HG03039 (cell line): ENCODE measurements around the gene FPR3.
"Not testable (repeated sequence)": the region's sequence is repeated elsewhere in the genome, so short reads cannot be mapped to it uniquely, and the experiment has no call there.

Experiments used
- ATAC-seq: cut with Tn5 transposase; IDR thresholded peaks from one replicate; pipeline ENCODE4 v1.9.1; 2021; ENCODE audit warnings: mild to moderate bottlenecking, moderate library complexity; ENCODE audit not compliant: unreplicated experiment

Gene FPR3

GRCh38 chr19:51806571-51806970, 11.6 kb downstream of the FPR3 start:
- not testable (repeated sequence) for ATAC-seq

GRCh38 chr19:51807111-51807701, 12.2 kb downstream of the FPR3 start:
- no peak for ATAC-seq

- ATAC-seq = no peak
Observed at GRCh38 chr19:51807925-51808324, 13.0 kb downstream of the FPR3 start.

DNA sequence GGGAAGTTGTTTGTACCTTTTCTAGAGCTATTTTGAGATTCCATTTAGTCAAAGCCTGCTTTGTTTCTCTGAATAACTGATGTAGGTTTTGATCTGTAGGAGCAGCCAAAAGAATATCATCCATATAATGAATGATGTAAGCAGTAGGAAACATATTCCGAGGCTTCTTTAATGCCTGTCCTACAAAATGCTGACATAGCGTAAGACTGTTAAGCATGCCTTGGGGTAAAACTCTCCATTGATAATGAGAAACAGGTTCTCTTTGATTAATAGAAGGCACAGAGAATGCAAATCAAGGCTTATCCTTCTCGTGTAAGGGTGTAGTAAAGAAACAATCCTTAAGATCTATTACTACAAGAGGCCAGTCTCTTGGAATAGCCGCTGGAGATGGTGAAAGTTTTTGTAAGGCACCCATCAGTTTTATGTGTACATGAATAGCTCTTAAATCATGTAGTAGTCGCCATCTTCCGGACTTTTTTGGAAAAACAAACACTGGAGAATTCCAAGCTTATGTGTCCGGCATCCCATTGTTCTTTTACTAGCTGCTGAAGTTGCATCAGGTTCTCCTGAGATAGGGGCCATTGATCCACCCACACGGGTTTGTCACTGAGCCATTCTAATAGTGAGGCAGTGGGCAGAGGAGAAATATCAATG, 13.5 kb downstream of the FPR3 start:
- ATAC-seq = no peak

DNA sequence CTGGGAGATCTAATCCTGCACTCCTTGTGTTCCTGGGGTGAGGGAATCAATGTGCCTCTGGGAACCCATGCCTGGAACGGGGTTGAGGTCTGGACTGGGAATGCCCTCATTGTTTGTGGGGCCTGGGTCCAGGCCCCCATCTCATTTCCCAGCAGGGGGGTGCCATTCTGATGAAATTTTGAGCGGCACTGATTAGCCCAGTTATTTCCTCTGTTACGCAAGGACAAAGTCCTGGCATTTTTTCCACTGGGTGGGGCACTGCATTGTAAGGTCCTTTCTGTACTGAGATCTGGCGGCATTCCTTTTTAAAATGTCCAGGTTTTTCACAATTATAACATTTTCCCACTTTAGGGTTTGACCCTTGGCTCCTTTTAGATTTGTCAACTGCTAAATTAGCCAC, 14.8 kb downstream of the FPR3 start:
- no peak for ATAC-seq

DNA sequence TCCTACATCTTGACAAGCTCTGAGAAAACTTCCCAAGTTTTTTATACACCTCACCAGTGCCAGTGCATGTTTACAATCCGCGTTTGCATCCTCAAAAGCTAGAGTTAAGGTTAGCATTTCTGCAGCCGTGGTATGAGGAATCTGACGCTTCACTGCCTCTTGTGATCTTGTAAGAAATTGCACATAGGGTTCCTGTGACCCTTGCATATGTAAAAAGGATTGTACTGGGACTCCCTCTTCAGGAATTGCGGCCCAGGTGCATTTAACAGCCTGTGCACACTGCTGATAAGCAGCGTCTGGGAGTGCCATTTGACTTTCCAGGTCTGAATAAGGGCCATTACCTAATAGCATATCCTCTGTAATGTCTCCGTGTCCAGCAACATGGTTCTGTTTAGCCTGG, 15.3 kb downstream of the FPR3 start:
- ATAC-seq = no peak

DNA sequence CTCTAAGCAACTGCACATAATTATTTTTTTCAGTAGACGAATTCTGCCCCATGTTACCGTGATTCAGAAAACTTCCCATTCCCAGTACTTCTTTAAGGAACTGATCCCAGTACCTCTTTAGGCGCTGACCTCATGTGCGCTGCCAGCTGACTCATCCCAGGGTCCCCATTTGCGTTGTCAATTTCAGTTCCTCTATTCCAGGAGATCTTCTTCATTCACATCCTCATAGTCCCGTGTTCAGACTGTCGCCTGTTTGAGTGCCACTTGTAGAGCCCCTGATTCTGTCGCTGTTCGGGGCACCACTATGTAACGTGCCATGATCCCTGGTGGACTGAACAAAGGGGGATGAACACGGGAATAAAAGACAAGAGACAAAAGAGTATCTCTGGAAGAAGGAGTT, 16.4 kb downstream of the FPR3 start:
- ATAC-seq = no peak

DNA sequence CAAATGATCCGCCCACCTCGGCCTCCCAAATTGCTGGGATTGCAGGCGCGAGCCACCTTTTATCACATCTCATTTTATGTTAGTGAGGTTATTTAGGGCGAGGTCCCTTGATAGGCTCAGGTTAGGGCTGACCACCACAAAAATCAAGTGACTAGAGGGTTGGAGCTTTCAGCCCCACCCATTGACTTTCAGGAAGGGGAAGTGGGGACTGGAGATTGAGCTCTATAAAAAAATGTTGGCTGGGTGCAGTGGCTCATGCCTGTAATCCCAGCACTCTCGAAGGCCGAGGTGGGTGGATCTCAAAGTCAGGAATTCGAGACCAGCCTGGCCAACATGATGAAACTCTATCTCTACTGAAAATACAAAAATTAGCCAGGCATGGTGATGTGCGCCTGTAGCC, 20.1 kb downstream of the FPR3 start:
- ATAC-seq = no peak

- no peak for ATAC-seq
Observed at GRCh38 chr19:51816711-51817110, 21.8 kb downstream of the FPR3 start.

DNA sequence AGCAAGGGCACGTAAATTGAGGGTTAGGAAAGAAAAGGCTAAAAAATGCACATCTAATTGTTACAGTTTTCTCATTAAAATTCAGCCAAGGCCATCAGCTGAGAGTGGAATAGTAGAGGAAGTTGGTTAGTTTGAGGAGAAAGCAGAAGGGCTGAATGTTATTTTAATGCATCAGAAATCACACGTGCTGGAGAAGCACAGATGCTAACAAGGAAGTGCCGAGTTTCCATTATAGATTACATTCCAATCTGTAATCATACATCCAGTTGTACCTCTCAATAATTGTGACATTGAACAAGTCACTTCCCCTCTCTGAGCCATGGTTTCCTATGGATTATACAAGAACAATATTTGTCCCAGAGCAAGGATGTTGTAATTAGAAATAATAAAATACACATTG, 25.1 kb downstream of the FPR3 start:
- no peak for ATAC-seq

GRCh38 chr19:51820831-51821446, 26.0 kb downstream of the FPR3 start:
- no peak for ATAC-seq

- ATAC-seq = no peak
Observed at GRCh38 chr19:51821456-51821855, 26.5 kb downstream of the FPR3 start.

DNA sequence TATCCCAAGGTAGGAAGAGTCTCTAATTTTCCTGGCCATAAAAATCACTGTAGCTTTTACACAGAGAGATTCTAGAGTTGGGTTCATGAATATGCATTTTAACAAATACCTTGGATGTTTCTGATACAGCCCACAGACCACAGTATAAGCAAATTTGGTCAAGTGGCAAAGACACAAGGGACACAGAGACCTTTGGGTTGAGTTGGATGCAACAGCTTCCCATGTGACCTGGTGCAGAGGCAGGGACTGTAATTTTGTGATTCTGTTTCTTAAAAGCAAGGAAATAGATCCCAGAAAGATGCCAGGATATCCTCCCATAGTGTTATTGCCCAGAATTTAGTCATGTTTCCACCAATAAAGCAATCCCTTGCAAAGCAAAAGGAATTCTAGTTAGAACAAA, 27.0 kb downstream of the FPR3 start:
- no peak for ATAC-seq

DNA sequence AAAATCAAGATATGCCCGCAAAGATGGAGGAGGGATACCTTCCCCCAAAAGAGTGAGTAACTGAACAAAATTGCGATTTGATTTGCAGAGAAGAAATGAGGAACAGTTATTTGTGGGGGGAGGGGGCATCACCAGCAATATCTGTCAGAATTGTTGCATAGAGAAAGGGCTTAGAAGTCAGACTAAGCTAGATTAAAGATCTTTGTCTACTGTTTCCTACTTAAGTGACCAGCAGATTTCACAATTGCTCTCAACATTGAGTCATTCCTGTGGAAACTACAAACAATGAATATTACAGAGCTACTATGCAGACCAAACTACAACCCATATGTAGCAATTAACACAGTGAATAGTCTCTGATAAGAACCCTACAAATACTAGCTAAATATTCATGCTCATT, 27.4 kb downstream of the FPR3 start:
- ATAC-seq = no peak

DNA sequence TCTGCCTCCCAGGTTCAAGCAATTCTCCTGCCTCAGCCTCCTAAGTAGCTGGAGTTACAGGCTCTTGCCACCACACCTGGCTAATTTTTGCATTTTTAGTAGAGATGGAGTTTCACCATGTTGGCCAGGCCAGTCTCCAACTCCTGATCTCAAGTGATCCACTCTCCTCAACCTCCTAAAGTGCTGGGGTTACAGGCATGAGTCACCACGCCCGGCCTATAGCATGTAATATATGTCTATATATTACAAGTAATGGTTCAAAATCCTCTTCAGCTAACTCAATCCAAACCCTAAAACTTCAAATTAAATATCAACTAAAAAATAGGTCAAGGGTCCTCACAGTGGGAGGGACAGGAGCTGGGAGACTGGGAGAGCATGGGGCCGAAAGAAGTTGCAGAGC, 28.0 kb downstream of the FPR3 start:
- no peak for ATAC-seq

- no peak for ATAC-seq
Observed at GRCh38 chr19:51824281-51825005, 29.5 kb downstream of the FPR3 start.

DNA sequence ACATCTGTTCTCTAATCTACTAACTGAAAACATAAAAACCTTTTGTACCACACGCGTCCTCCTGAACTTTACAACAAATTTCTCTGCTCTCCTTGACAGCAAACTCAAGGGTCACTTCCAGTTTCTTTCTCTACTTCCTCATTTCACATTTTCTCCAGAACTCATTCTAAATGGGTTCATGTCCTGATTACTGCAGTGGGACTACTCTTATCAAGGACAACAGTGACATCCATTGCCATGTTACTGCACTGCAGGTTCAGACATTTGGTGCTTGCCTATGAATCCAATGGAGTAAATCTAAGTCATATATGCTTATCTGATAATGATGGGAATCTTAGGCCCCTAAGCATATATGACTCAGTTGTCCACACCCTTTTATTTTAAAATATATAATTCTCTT, 35.3 kb downstream of the FPR3 start:
- ATAC-seq = no peak

GRCh38 chr19:51837145-51837544, 42.2 kb downstream of the FPR3 start:
- no peak for ATAC-seq

GRCh38 chr19:51861870-51862622, 67.1 kb downstream of the FPR3 start:
- ATAC-seq = no peak

- no peak for ATAC-seq
Observed at GRCh38 chr19:51873097-51873496, 78.1 kb downstream of the FPR3 start.
